ENCODE results near the gene GAREM1. TPM values are rescaled to one million over a fixed set of nuclear protein-coding genes. Genes with fewer than 3 reads are reported as not detected.

Gene GAREM1
- total and polyA plus RNA-seq, 4 donors: 3.0 to 13.7 (median 8.5) TPM

DNA sequence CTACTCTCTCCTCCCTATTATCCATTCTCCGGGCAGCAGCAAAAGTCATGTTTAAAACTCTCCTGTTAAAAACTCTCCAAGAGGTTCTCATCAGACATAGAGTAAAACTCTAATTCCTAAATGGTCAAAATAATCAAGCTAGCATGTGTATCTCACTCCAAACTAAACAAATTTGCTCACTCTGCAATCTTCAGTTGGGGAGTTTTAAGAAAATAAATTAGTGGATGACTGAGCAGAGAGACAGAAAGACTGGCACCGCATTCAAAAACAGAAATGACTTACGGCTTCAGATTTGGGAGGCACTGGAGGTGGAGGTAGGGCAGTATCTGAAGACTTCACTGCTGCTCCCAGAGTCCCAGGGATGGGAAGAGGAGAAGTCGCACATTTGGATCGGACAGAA is 183.9 kb downstream of the GAREM1 start:
- WGBS, 2 donors: 84 to 95% methylated on average over 5 of the region's 5 CpGs

DNA sequence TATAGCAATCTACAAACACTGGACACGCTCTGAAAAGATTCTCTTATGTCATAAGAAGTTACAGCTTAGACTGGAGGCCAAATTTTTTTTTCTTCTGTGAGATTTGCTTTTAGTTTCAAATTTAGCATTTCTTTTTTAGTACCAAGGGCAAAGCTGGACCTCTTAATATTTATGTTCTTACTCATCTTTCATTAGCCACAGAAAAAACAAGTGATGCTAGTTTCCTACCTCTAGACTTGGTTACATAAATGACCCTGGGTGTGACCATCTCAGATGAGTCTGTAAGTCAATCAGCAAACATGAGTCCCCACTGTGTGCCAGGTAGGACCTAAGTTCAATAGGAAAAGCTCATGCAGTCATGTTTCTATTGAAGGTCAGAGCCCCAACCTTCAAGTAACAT is 186.4 kb downstream of the GAREM1 start:
- Histone ChIP-seq H3K9ac (ENCODE audit: insufficient read depth in 1 of 2, low read length in 2 of 2) (no peak overlapping the region), H3K4me3 (no peak overlapping the region), H3K36me3 (ENCODE audit: control insufficient read depth in 4 of 4, insufficient read depth in 4 of 4, low read length in 4 of 4) (peaks cover 0 to 11% (median 6%) of the 10 kb centered on the region in 4 donors), H3K27me3 (ENCODE audit: control insufficient read depth in 3 of 3, insufficient read depth in 3 of 3, low read length in 2 of 3) (no peaks in the 10 kb centered on the region), H3K27ac (ENCODE audit: low read depth in 1 of 2, low read length in 1 of 2) (no peak overlapping the region), H3K9me3 (ENCODE audit: control insufficient read depth in 4 of 4, insufficient read depth in 3 of 4, low read length in 3 of 4) (no peaks in the 10 kb centered on the region), H3K4me1 (ENCODE audit: control insufficient read depth in 5 of 5, insufficient read depth in 5 of 5, low read length in 5 of 5) (peaks cover 0 to 2% (median 0%) of the 10 kb centered on the region in 5 donors)
- TF ChIP-seq, protein P1, sequence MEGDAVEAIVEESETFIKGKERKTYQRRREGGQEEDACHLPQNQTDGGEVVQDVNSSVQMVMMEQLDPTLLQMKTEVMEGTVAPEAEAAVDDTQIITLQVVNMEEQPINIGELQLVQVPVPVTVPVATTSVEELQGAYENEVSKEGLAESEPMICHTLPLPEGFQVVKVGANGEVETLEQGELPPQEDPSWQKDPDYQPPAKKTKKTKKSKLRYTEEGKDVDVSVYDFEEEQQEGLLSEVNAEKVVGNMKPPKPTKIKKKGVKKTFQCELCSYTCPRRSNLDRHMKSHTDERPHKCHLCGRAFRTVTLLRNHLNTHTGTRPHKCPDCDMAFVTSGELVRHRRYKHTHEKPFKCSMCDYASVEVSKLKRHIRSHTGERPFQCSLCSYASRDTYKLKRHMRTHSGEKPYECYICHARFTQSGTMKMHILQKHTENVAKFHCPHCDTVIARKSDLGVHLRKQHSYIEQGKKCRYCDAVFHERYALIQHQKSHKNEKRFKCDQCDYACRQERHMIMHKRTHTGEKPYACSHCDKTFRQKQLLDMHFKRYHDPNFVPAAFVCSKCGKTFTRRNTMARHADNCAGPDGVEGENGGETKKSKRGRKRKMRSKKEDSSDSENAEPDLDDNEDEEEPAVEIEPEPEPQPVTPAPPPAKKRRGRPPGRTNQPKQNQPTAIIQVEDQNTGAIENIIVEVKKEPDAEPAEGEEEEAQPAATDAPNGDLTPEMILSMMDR (IDR thresholded peaks at IDR 0.05; ENCODE audit: control extremely low read depth, extremely low read depth): no peak
- DNase-seq (no peak), ATAC-seq (ENCODE audit: insufficient read depth, low FRiP score) (no peak)
- 82 to 88% methylated on average over 1 of the region's 1 CpG for WGBS, 2 donors

More for the DNA sequence above, 183.9 kb downstream of the GAREM1 start:
- TF ChIP-seq, protein P1 (IDR thresholded peaks at IDR 0.05; ENCODE audit: control extremely low read depth, extremely low read depth): no peak
- ATAC-seq (ENCODE audit: insufficient read depth, low FRiP score) (no peak), DNase-seq (no peak)
- Histone ChIP-seq H3K27me3 (ENCODE audit: control insufficient read depth in 3 of 3, insufficient read depth in 3 of 3, low read length in 2 of 3) (no peaks in the 10 kb centered on the region), H3K27ac (ENCODE audit: low read depth in 1 of 2, low read length in 1 of 2) (no peak overlapping the region), H3K9ac (ENCODE audit: insufficient read depth in 1 of 2, low read length in 2 of 2) (no peak overlapping the region), H3K9me3 (ENCODE audit: control insufficient read depth in 4 of 4, insufficient read depth in 3 of 4, low read length in 3 of 4) (no peaks in the 10 kb centered on the region), H3K36me3 (ENCODE audit: control insufficient read depth in 4 of 4, insufficient read depth in 4 of 4, low read length in 4 of 4) (peaks cover 0 to 11% (median 6%) of the 10 kb centered on the region in 4 donors), H3K4me1 (ENCODE audit: control insufficient read depth in 5 of 5, insufficient read depth in 5 of 5, low read length in 5 of 5) (peaks cover 0 to 2% (median 0%) of the 10 kb centered on the region in 5 donors), H3K4me3 (no peak overlapping the region)

DNA sequence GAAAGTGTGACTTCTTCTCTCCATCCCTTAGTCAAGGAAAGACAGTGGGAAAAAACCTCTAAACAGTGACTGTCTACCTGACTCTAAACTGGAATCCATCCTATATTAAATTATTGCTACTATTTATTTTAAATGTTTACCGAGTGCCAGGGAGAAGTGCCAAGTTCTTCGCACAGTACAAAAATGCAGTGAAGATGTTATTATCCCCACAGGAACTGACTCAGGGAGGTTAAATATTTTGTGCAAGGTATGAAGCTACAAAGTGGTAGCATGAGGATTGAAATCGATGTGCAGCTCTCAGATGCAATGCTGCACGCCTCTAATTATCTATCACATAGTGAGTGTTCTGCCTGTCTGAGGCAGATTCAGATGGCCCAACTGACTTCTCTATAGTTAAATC is 189.8 kb downstream of the GAREM1 start:
- Histone ChIP-seq H3K4me3 (no peak overlapping the region), H3K27ac (ENCODE audit: low read depth in 1 of 2, low read length in 1 of 2) (no peak overlapping the region), H3K36me3 (ENCODE audit: control insufficient read depth in 4 of 4, insufficient read depth in 4 of 4, low read length in 4 of 4) (no peaks in the 10 kb centered on the region), H3K4me1 (ENCODE audit: control insufficient read depth in 5 of 5, insufficient read depth in 5 of 5, low read length in 5 of 5) (peaks cover 0 to 2% (median 0%) of the 10 kb centered on the region in 5 donors), H3K27me3 (ENCODE audit: control insufficient read depth in 3 of 3, insufficient read depth in 3 of 3, low read length in 2 of 3) (no peaks in the 10 kb centered on the region), H3K9ac (ENCODE audit: insufficient read depth in 1 of 2, low read length in 2 of 2) (no peak overlapping the region), H3K9me3 (ENCODE audit: control insufficient read depth in 4 of 4, insufficient read depth in 3 of 4, low read length in 3 of 4) (no peaks in the 10 kb centered on the region)
- 72 to 88% methylated on average over 4 of the region's 4 CpGs for WGBS, 2 donors
- TF ChIP-seq, protein P1 (IDR thresholded peaks at IDR 0.05; ENCODE audit: control extremely low read depth, extremely low read depth): no peak
- DNase-seq: no peak
- ATAC-seq (ENCODE audit: insufficient read depth, low FRiP score): no peak

DNA sequence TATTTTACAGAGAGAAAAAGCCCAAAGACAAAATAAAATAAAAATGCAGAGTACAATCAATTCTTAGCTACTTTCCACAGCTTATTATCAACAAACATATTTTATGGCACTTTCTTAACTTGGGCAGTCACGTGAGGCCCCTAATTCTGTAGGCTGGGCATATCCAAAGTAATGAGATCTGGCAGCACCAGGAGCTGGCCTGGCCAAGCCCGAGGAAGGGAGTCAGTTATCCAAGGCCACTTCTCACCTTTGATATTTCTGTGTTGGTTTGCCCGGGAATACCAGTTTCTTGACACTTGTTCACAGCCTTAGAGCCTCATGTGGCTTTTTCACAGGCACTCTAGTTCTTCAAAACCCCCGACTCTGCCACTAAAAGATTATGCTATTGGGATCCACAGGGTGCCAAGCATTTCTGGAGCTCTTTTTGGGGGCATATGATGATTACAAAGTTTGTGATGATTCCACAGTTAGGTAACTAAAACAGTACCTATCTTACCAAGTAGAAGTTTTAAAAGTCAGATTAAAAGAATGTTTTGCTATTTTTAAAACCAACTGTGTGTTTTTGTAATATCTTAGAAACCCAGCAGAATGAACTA is 190.4 kb downstream of the GAREM1 start:
- ATAC-seq (ENCODE audit: insufficient read depth, low FRiP score) (no peak), DNase-seq (no peak)
- no peak overlapping the region for H3K27ac ChIP-seq (ENCODE audit: low read depth in 1 of 2, low read length in 1 of 2)
- no peak overlapping the region for H3K4me3 ChIP-seq
- 65 to 79% methylated on average over 4 of the region's 4 CpGs for WGBS, 2 donors
- no peak overlapping the region for H3K9ac ChIP-seq (ENCODE audit: insufficient read depth in 1 of 2, low read length in 2 of 2)
- TF ChIP-seq, protein P1 (IDR thresholded peaks at IDR 0.05; ENCODE audit: control extremely low read depth, extremely low read depth): no peak
- peaks cover 0 to 2% (median 0%) of the 10 kb centered on the region in 5 donors for H3K4me1 ChIP-seq (ENCODE audit: control insufficient read depth in 5 of 5, insufficient read depth in 5 of 5, low read length in 5 of 5)
- no peaks in the 10 kb centered on the region for H3K36me3 ChIP-seq (ENCODE audit: control insufficient read depth in 4 of 4, insufficient read depth in 4 of 4, low read length in 4 of 4)
- H3K9me3 ChIP-seq (ENCODE audit: control insufficient read depth in 4 of 4, insufficient read depth in 3 of 4, low read length in 3 of 4): no peaks in the 10 kb centered on the region
- no peaks in the 10 kb centered on the region for H3K27me3 ChIP-seq (ENCODE audit: control insufficient read depth in 3 of 3, insufficient read depth in 3 of 3, low read length in 2 of 3)

Data from lung (tissue), 12 donors.